HG03280 (cell line): ENCODE measurements around the gene KDM1B.
A peak's percentile ranks its signal among the peaks of the same experiment; 100 is the strongest.

Source experiments
- ATAC-seq: cut with Tn5 transposase; IDR thresholded peaks from one replicate; pipeline ENCODE4 v1.9.1; 2021; ENCODE audit warnings: mild to moderate bottlenecking, moderate library complexity; ENCODE audit not compliant: unreplicated experiment

KDM1B gene

DNA sequence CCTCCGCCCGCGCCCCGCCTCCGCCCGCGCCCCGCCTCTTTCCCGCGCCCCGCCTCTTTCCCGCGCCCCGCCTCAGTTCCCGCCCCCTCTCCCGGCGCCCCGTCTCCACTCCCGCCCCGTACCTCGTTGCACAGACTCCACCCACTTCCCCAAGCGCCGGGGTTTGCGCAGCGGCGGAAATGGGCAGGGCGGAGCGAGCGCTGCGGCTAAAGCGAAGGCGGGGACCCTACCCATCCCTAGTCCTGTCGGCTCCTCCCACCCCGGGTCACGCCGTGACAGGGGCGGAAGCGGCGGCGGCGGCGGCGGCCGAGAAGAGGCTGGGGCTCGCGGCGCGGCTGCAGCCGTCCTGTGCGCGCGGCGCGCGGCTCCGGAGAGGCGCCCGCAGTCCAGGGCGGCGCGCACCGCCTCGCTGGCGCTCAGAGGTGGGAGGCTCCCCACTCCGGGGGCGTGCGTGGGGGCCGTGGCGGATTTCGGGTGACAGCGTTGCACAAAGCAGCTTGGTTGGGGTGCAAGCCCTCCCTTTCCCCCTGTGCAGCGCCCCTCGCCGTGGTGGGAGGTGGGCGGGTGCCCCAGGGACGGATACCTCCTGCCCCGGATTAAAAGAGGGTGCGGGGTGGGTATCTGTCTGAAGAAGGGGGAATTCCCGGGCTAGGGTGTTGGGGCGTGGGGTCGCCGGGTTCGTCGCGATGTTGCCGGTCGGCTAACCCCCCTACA, at the start of gene KDM1B:
Gene KDM1B, plus strand, starts transcription at position 273 of the 714 bp plus-strand sequence. CDS start 4,474 bp downstream, outside the sequence.
- peak; percentile 94 for ATAC-seq

GRCh38 chr6:18107061-18107460, 48.2 kb upstream of the KDM1B start:
- ATAC-seq, result no peak

GRCh38 chr6:18110162-18110561, 45.1 kb upstream of the KDM1B start:
- ATAC-seq, result no peak

- ATAC-seq, result no peak
These were observed 39.9 kb upstream of the KDM1B start for GRCh38 chr6:18115356-18115755.

GRCh38 chr6:18117136-18117535, 38.1 kb upstream of the KDM1B start:
- ATAC-seq, result no peak

DNA sequence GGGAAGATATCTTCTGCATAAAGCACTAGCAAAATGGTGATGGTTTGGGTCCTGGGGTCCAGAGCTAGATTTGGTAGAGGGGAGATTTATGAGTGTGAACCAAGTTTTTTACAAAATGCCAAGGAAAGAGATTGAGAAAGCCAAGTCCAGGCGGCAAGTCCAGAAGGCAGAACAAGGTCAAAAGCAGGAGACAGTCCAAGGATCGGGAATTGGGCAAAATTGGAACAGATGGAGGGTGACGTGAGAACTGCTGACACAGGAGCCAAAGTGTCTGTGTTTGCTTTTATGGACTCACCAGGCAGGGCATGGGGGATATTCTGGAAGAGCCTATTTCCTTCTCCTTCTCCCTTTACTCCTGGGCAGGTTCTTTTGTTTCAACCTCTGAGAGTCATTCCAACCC, 36.9 kb upstream of the KDM1B start:
- ATAC-seq, result no peak

DNA sequence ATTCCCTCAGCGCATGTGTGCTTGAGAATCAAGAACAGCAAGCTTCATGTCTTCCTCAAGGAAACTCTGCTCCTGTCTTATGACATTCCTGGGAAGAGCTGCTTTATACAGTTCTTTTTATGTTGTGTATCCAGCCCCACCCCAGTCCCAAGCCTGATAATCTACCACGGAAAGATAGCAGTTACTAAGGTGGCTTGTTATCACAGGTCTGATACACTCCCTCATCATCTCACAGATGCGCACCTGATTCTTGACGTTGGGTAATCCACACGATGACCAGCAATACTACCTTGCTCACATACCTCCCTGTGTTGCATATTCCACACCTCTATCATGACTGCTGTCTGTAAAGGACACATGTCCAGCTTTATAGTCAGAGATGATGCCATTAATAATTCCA, 36.0 kb upstream of the KDM1B start:
- no peak for ATAC-seq

DNA sequence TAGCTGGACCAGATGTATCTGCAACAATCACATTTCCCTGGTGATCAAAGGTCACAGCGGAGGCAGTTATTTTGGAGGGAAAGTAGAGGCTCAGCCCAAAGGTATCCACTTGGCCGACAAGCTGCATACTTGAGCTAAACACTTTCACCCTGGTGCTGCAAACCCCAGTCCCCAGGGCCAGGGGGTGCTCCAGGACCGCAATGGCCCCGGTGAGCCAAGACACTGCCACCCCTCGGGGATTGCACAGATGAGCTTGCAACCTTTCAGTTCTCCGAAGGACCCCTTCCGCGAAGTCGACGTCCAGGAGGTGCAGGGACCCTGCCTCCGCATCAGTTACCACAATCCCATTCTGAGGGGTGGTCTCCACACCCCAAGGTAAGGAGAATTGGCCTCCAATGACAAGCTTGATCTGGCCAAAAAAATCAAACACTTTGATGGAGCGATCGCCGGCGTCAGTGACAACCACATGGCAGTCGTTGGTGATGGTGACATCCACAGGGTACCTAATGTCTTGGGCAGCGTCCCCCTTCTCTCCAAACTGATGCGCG, 33.6 kb upstream of the KDM1B start:
- no peak for ATAC-seq

DNA sequence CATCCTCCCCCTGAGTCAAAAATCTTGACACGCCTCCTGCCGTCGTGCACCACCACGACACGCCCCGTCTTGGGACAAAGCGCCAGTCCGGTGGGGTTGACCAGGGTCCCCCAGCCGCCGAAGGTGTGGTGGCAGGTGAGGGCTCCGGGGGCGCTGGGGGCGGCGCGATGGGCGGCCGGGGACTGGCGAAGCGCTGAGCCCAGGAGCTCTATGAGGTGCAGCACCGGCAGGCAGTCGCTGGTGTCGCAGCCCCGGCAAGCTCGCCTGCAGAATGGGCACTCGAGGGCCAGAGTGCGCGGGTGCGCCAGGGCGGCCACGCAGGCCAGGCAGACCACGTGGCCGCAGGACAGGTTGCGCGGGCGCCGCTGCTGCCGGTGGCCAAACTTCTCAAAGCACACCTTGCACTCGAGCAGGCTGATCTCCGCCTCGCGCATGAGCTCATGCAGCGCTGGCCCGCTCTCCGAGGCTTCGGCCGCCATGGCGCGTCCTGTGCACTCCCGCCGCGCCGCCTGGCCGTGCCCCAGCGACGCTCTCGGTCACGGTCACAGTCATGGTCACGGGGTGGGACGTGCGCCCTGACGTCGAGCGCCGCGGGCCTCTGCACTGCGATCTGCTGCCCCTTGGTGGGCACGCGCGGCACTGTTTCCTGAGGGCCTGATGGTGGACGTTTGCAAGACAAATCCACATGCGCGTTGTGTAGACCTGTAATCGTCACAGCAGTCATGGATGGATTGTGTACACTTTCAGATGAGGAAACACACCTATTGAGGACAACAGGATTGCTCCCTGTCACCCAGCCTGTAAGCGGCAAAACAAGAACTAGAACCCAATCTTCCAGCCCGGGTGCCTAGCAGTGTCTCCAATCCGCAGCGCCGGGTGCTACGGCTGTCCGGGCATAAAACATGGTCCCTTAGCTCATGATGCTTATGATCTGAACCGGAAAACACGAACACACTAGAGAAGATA, 32.8 kb upstream of the KDM1B start, which contains the start of gene NHLRC1:
Gene NHLRC1, minus strand, starts transcription at position 550 of the 966 bp plus-strand sequence. Its CDS starts 71 bp downstream, at position 479.
- ATAC-seq, result peak; percentile 98

DNA sequence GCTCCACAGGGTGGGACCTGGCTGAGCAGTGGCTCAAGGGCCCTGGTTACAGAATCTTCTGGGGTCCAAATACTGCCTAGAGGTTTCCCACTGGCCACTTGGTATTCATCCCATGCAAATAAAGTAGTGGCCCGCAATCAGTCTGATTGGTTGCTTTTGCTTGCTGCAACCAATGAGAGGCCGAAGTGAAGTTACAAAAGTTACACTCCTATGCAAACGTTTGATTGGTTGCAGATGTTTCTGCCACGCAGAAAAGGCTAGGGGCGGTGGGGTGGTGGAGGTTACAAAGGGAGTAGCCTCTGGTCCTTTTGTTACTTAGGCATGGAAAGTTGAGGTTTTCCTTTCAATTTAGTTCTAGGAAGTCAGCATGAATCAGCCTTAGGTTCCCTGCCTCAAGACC, 29.1 kb upstream of the KDM1B start:
- ATAC-seq, result no peak

DNA sequence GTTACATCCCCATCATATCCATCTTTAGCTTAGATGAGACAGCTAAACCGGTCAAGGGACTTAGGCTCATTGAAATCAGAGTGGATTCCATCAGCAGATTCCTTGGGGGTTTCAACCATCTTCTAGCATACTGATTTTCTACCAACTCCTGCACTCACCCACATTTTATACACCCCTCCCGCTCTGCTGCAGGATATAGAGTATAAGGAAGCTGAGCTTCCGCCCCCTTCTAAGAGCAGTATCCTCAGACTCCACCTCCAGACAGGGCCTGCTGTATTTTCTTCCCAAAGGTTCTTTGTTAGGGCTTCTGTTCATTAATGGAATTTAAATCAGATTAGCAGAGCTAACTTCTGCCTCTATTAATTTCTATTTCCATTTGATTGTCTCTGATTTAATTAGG, 22.9 kb upstream of the KDM1B start:
- no peak for ATAC-seq

- no peak for ATAC-seq
These were observed 20.1 kb upstream of the KDM1B start for GRCh38 chr6:18135171-18135570.

GRCh38 chr6:18136260-18136659, 19.0 kb upstream of the KDM1B start:
- ATAC-seq, result no peak

DNA sequence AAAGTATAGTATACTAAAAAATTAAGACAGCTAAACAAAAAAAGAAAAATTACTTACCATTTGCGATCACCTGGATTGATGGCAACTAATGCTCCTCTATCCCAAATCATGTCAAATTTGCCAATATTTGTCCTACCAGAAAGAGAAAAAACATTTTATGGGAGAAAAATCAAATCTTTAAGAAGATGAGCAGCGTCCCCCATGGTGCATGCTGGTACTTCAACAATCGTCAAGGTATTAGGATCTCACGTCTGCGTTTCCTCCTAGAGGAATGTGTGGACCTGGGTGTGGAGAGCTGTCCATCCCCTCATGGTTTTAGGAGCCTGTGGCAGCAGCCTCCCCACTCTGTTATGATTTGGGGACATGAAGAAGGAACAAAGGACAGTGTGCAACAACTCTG, 16.3 kb upstream of the KDM1B start:
- no peak for ATAC-seq

DNA sequence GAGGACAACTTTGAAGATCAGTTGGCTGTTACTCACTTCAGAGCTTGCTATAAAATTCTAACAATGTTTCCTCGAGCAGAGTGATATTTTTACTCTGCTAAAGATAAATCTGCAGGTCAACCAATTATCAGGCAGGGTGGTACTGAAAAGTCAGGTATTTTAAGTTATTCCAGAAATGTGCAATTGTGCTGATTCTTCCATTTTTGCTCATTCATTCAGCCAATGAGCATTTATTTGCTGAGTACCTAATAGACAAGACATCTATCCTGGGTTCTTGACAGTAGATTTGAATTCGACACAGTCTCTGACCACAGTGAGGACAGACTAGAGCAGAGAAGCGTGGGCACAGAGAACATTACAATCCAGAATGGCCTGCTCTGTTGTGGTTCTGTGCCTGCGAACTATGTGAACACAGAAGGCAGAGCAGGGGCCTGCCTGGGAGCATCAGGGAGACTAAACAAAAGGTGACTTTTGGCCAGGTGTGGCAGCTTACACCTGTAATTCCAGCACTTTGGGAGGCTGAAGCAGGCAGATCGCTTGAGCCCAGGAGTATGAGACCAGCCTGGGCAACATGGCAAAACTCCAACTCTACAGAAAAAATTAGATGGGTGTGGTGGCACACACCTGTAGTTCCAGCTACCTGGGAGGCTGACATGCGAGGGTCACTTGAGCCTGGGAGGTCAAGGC, 15.1 kb upstream of the KDM1B start:
- no peak for ATAC-seq

- no peak for ATAC-seq
These were observed 13.2 kb upstream of the KDM1B start for GRCh38 chr6:18141805-18142590.

GRCh38 chr6:18142591-18142861, 12.7 kb upstream of the KDM1B start:
- no peak for ATAC-seq

- ATAC-seq, result no peak
These were observed 8.1 kb upstream of the KDM1B start for GRCh38 chr6:18147160-18147559.

- no peak for ATAC-seq
These were observed 7.6 kb upstream of the KDM1B start for GRCh38 chr6:18147616-18148015.

GRCh38 chr6:18148304-18149025, 6.8 kb upstream of the KDM1B start:
- no peak for ATAC-seq
